Gastroesophageal sphincter (tissue), 4 donors: ENCODE data around the gene HS3ST2. TPM values are rescaled to one million over a fixed set of nuclear protein-coding genes. Genes with fewer than 3 reads are reported as not detected.

ENCODE experiments used
- ATAC-seq: fragments of 150-250 bp; one replicate; pipeline ENCODE4 v1.9.1; 2016; ENCODE audit warnings: mild to moderate bottlenecking, moderate library complexity
- H3K27ac ChIP-seq, 4 donors: fragments of 200-600 bp; sonication (generic) in 3 of 4; 1 replicate in 3 of 4; 2 replicates in 1 of 4; pipeline ENCODE4 v1.5.1; 2016 to 2019
- H3K27me3 ChIP-seq: fragments of 200-600 bp; sonication (generic); one replicate; pipeline ENCODE4 v1.5.1; 2019
- H3K36me3 ChIP-seq, 2 donors: fragments of 200-600 bp; sonication (generic); one replicate each; pipeline ENCODE4 v1.5.1; 2019; ENCODE audit warnings: control low read depth in 1 of 2
- H3K4me1 ChIP-seq, 3 donors: fragments of 200-600 bp; sonication (generic); 1 replicate in 2 of 3; 2 replicates in 1 of 3; pipeline ENCODE4 v1.5.1; 2016 to 2019; ENCODE audit warnings: control low read depth in 2 of 3
- H3K4me3 ChIP-seq, 2 donors: fragments of 200-600 bp; sonication (generic); one replicate each; pipeline ENCODE4 v1.5.1; 2019; ENCODE audit warnings: mild to moderate bottlenecking in 1 of 2, moderate library complexity in 1 of 2
- H3K9me3 ChIP-seq, 3 donors: fragments of 200-600 bp; sonication (generic); one replicate each; pipeline ENCODE4 v1.5.1; 2017 to 2019; ENCODE audit warnings: control low read depth in 2 of 3
- CTCF ChIP-seq, 4 experiments: fragments of 200-600 bp in 2 of 4; fragments of 450-650 bp in 2 of 4; sonication (generic) in 1 of 4; IDR thresholded peaks; one replicate each; pipeline ENCODE4 v1.5.1; 2017 to 2019; ENCODE audit warnings: antibody characterized with exemption in 4 of 4, mild to moderate bottlenecking in 2 of 4, moderate library complexity in 2 of 4
- EP300 ChIP-seq: sonication (generic); formaldehyde crosslinking; IDR thresholded peaks from one replicate; pipeline ENCODE4 v1.6.1; 2017; ENCODE audit warnings: antibody characterized with exemption, mild to moderate bottlenecking
- POLR2A ChIP-seq, 2 donors: fragments of 450-650 bp; IDR thresholded peaks; one replicate each; pipeline ENCODE4 v1.6.1; 2017; ENCODE audit warnings: antibody characterized with exemption in 2 of 2, mild to moderate bottlenecking in 2 of 2, moderate library complexity in 1 of 2
- POLR2AphosphoS5 ChIP-seq: sonication (generic); formaldehyde crosslinking; IDR thresholded peaks from one replicate; pipeline ENCODE4 v1.6.1; 2017; ENCODE audit warnings: antibody characterized with exemption
- WGBS, 2 donors: methylation state at CpG; one replicate each; pipeline ENCODE4 v1.1.5; 2018; ENCODE audit warnings: low coverage in 1 of 2; 5-methylcytosine and 5-hydroxymethylcytosine counted together
- total RNA-seq, 4 donors: library from RNA; depleted of rRNA; stranded (reverse); fragments of >200 nt; gene quantifications; one replicate each; pipeline ENCODE4 v1.1.0, GENCODE V29; 2016

The HS3ST2 gene
- total RNA-seq, 4 donors from 2014 or later: 0.66 to 2.0 (median 1.7) TPM

DNA sequence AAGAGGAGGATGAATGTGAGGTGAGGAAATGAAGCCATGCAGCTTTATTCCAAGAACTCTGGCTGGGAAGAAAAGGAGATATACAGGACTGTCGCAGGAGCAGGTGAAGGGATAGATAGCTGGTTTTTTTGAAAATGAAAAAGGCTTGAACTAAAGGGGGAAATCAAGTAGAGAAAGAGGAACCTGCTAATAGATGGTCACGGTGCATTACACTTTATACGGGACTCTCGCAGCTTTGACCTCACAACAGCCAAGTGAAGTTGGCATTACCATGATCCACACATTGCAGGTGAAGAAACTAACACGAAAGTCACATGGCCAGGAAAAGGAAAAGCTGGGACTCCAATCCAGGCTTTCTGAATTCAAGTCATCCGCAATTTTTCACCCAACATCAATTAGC, 86.9 kb downstream of the HS3ST2 start:
- Histone ChIP-seq H3K27ac (no peak overlapping the region), H3K27me3 (peaks cover 53% of the 10 kb centered on the region), H3K9me3 (peaks cover 0 to 7% (median 0%) of the 10 kb centered on the region in 3 donors), H3K4me3 (no peak overlapping the region), H3K36me3 (no peaks in the 10 kb centered on the region), H3K4me1 (peaks cover 0 to 11% (median 0%) of the 10 kb centered on the region in 3 donors)
- ATAC-seq: no peak
- 79 to 84% methylated on average over 6 of the region's 6 CpGs for WGBS, 2 donors
- no peak for TF ChIP-seq POLR2A (IDR thresholded peaks at IDR 0.05)
- TF ChIP-seq POLR2AphosphoS5: no peak
- TF ChIP-seq CTCF (IDR thresholded peaks at IDR 0.05): no peak
- no peak for TF ChIP-seq EP300

GRCh38 chr16:22901563-22901962, 87.6 kb downstream of the HS3ST2 start:
- WGBS, 2 donors: 52 to 72% methylated on average over 2 to 5 of the region's 5 CpGs
- TF ChIP-seq CTCF (IDR thresholded peaks at IDR 0.05): no peak
- no peak for TF ChIP-seq POLR2A (IDR thresholded peaks at IDR 0.05)
- no peak for TF ChIP-seq POLR2AphosphoS5
- TF ChIP-seq EP300: no peak
- no peaks in the 10 kb centered on the region for H3K36me3 ChIP-seq
- H3K4me3 ChIP-seq: no peak overlapping the region
- H3K27me3 ChIP-seq: peaks cover 52% of the 10 kb centered on the region
- H3K9me3 ChIP-seq: peaks cover 0 to 7% (median 0%) of the 10 kb centered on the region in 3 donors
- peaks cover 0 to 11% (median 0%) of the 10 kb centered on the region in 3 donors for H3K4me1 ChIP-seq
- H3K27ac ChIP-seq: no peak overlapping the region
- no peak for ATAC-seq

GRCh38 chr16:22903716-22904115, 89.8 kb downstream of the HS3ST2 start:
- Histone ChIP-seq H3K27ac (no peak overlapping the region), H3K4me3 (no peak overlapping the region), H3K4me1 (peaks cover 0 to 7% (median 0%) of the 10 kb centered on the region in 3 donors), H3K27me3 (peaks cover 44% of the 10 kb centered on the region), H3K36me3 (no peaks in the 10 kb centered on the region), H3K9me3 (peaks cover 0 to 7% (median 0%) of the 10 kb centered on the region in 3 donors)
- TF ChIP-seq POLR2AphosphoS5 (no peak), CTCF (IDR thresholded peaks at IDR 0.05) (no peak), EP300 (no peak), POLR2A (IDR thresholded peaks at IDR 0.05) (no peak)
- ATAC-seq: no peak
- 0 to 61% methylated on average over 1 to 2 of the region's 2 CpGs for WGBS, 2 donors

DNA sequence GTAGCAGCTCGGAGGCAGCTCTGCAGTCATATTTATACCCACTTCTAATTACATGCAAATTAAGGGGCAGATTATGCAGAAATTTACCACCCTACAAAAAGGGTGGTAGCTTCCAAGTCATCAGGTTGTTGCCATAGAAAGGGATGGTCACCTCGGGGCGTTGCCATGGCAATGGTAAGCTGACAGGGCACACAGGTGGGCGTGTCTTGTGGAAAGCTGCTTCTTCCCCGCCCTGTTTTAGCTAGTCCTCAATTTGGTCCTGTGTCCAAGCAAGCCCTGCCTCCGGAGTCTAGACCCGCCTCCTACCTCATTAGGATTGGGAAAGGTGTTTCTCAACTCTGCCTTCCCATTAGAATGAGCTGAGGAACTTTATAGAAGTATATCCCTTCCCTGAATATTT, 98.7 kb downstream of the HS3ST2 start:
- ATAC-seq: no peak
- Histone ChIP-seq H3K4me3 (no peak overlapping the region), H3K27ac (no peak overlapping the region), H3K9me3 (no peaks in the 10 kb centered on the region), H3K36me3 (no peaks in the 10 kb centered on the region), H3K27me3 (peaks cover 19% of the 10 kb centered on the region), H3K4me1 (no peaks in the 10 kb centered on the region)
- 10 to 100% methylated on average over 1 to 2 of the region's 7 CpGs for WGBS, 2 donors
- no peak for TF ChIP-seq CTCF (IDR thresholded peaks at IDR 0.05)
- TF ChIP-seq POLR2AphosphoS5: no peak
- TF ChIP-seq EP300: no peak
- no peak for TF ChIP-seq POLR2A (IDR thresholded peaks at IDR 0.05)

DNA sequence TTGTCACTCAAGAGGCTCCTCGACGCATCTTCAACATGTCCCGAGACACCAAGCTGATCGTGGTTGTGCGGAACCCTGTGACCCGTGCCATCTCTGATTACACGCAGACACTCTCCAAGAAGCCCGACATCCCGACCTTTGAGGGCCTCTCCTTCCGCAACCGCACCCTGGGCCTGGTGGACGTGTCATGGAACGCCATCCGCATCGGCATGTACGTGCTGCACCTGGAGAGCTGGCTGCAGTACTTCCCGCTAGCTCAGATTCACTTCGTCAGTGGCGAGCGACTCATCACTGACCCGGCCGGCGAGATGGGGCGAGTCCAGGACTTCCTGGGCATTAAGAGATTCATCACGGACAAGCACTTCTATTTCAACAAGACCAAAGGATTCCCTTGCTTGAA, 101.0 kb downstream of the HS3ST2 start:
- ATAC-seq: no peak
- H3K4me1 ChIP-seq: no peaks in the 10 kb centered on the region
- TF ChIP-seq CTCF (IDR thresholded peaks at IDR 0.05) (no peak), EP300 (no peak), POLR2AphosphoS5 (no peak), POLR2A (IDR thresholded peaks at IDR 0.05) (no peak)
- 93% methylated on average over 3 of the region's 25 CpGs; no CpG with 5 or more reads in 1 of the 2 donors for WGBS, 2 donors
- no peaks in the 10 kb centered on the region for H3K9me3 ChIP-seq
- H3K27me3 ChIP-seq: peaks cover 30% of the 10 kb centered on the region
- H3K27ac ChIP-seq: no peak overlapping the region
- no peak overlapping the region for H3K4me3 ChIP-seq
- no peaks in the 10 kb centered on the region for H3K36me3 ChIP-seq
